IPS-NIHi11 (cell line): ENCODE results near the gene ZGPAT.
"Not testable (repeated sequence)": the region's sequence is repeated elsewhere in the genome, so short reads cannot be mapped to it uniquely, and the experiment has no call there.

Source experiments
- DNase-seq: peaks from one replicate; pipeline ENCODE4 v3.0.0; 2012; ENCODE audit warnings: mixed read lengths, low spot score

The ZGPAT gene

GRCh38 chr20:63765082-63765873, 57.4 kb downstream of the ZGPAT start:
- DNase-seq, result no peak

GRCh38 chr20:63765902-63766301, 58.1 kb downstream of the ZGPAT start:
- no peak for DNase-seq

GRCh38 chr20:63766695-63767426, 59.0 kb downstream of the ZGPAT start:
- DNase-seq, result no peak

- no peak for DNase-seq
Measured at GRCh38 chr20:63767456-63767855, 59.6 kb downstream of the ZGPAT start.

GRCh38 chr20:63767886-63768285, 60.0 kb downstream of the ZGPAT start:
- DNase-seq, result no peak

GRCh38 chr20:63768591-63769515, 61.0 kb downstream of the ZGPAT start:
- no peak for DNase-seq

GRCh38 chr20:63769891-63770474, 62.1 kb downstream of the ZGPAT start:
- no peak for DNase-seq

GRCh38 chr20:63771046-63771707, 63.3 kb downstream of the ZGPAT start:
- no peak for DNase-seq

GRCh38 chr20:63772781-63773518, 65.1 kb downstream of the ZGPAT start:
- DNase-seq, result no peak

- no peak for DNase-seq
Measured at GRCh38 chr20:63773571-63774241, 65.9 kb downstream of the ZGPAT start.

- no peak for DNase-seq
Measured at GRCh38 chr20:63774306-63774705, 66.5 kb downstream of the ZGPAT start.

GRCh38 chr20:63775096-63775978, 67.5 kb downstream of the ZGPAT start:
- peak; percentile 95 for DNase-seq

- not testable (repeated sequence) for DNase-seq
Measured at GRCh38 chr20:63776875-63777274, 69.0 kb downstream of the ZGPAT start.

GRCh38 chr20:63777614-63778013, 69.8 kb downstream of the ZGPAT start:
- DNase-seq, result no peak

- DNase-seq, result no peak
Measured at GRCh38 chr20:63778034-63778752, 70.4 kb downstream of the ZGPAT start.

- no peak for DNase-seq
Measured at GRCh38 chr20:63778857-63779256, 71.0 kb downstream of the ZGPAT start.

GRCh38 chr20:63781181-63781580, 73.3 kb downstream of the ZGPAT start:
- no peak for DNase-seq

GRCh38 chr20:63782051-63782471, 74.2 kb downstream of the ZGPAT start:
- no peak for DNase-seq
